HL-60 (cell line): Measurements from ENCODE around the gene LDAH.

Experiments
- DNase-seq, 2 experiments: peaks; one replicate each; pipeline ENCODE4 v3.0.0-alpha.2; 2010 to 2020; ENCODE audit warnings: low read depth in 1 of 2, low spot score in 1 of 2
- H3K27ac ChIP-seq: fragments of 250-450 bp; sonication (Bioruptor Pico); replicated peaks from 2 replicates; pipeline ENCODE4 v1.5.1; 2020; ENCODE audit warnings: mild to moderate bottlenecking, moderate library complexity
- H3K27me3 ChIP-seq: fragments of 250-450 bp; sonication (Bioruptor Pico); 2 replicates; pipeline ENCODE4 v1.5.1; 2021; ENCODE audit warnings: mild to moderate bottlenecking, moderate library complexity; ENCODE audit not compliant: insufficient read depth, poor library complexity, severe bottlenecking
- H3K4me3 ChIP-seq: replicated peaks from 2 replicates; pipeline ENCODE4 v1.5.1; 2011; ENCODE audit warnings: mild to moderate bottlenecking, control low read depth, low read length; ENCODE audit not compliant: insufficient read depth
- CTCF ChIP-seq: IDR thresholded peaks from one replicate; pipeline ENCODE4 v1.5.1; 2011; ENCODE audit warnings: low read length, control low read depth, inconsistent platforms; ENCODE audit not compliant: insufficient read depth
- GABPA ChIP-seq: IDR thresholded peaks from 2 replicates; pipeline ENCODE4 v1.6.1; 2012; ENCODE audit warnings: low read depth
- POLR2AphosphoS5 ChIP-seq: IDR thresholded peaks from 2 replicates; pipeline ENCODE4 v1.6.1; 2012; ENCODE audit warnings: low read depth
- REST ChIP-seq: IDR thresholded peaks from 2 replicates; pipeline ENCODE4 v1.6.1; 2012; ENCODE audit warnings: low read depth; ENCODE audit not compliant: insufficient replicate concordance
- SPI1 ChIP-seq: IDR thresholded peaks from 2 replicates; pipeline ENCODE4 v1.6.1; 2012; ENCODE audit warnings: low read depth, mild to moderate bottlenecking, borderline replicate concordance

The LDAH gene

GRCh38 chr2:20702563-20702962 lies 120.3 kb downstream of the LDAH start:
- no peak for TF ChIP-seq SPI1
- TF ChIP-seq GABPA, result no peak
- TF ChIP-seq POLR2AphosphoS5, result no peak
- Histone ChIP-seq H3K27me3 (no peaks in the 10 kb centered on the region), H3K27ac (no peak overlapping the region), H3K4me3 (no peak overlapping the region)
- DNase-seq, result no peak

GRCh38 chr2:20698916-20699613 lies 123.8 kb downstream of the LDAH start:
- no peak for TF ChIP-seq REST
- no peak for TF ChIP-seq CTCF
- TF ChIP-seq GABPA, result no peak
- no peaks in the 10 kb centered on the region for H3K27me3 ChIP-seq
- H3K4me3 ChIP-seq, result no peak overlapping the region
- H3K27ac ChIP-seq, result peak overlapping the region; percentile 9; the same call in 1 of the 2 replicates
- DNase-seq, result no peak

GRCh38 chr2:20697322-20697934 lies 125.5 kb downstream of the LDAH start:
- no peak for TF ChIP-seq CTCF
- TF ChIP-seq SPI1, result no peak
- TF ChIP-seq GABPA, result no peak
- TF ChIP-seq REST, result no peak
- no peak for TF ChIP-seq POLR2AphosphoS5
- H3K27me3 ChIP-seq, result no peaks in the 10 kb centered on the region

GRCh38 chr2:20696366-20696765 lies 126.5 kb downstream of the LDAH start:
- TF ChIP-seq POLR2AphosphoS5, result no peak
- no peak overlapping the region for H3K27ac ChIP-seq
- H3K4me3 ChIP-seq, result no peak overlapping the region
- no peak for DNase-seq
- no peaks in the 10 kb centered on the region for H3K27me3 ChIP-seq

More at GRCh38 chr2:20697322-20697934, 125.5 kb downstream of the LDAH start:
- no peak for DNase-seq
- Histone ChIP-seq H3K27ac (no peak overlapping the region), H3K4me3 (no peak overlapping the region)

- no peak overlapping the region for H3K4me3 ChIP-seq
- H3K27me3 ChIP-seq, result no peaks in the 10 kb centered on the region
- no peak for DNase-seq
- TF ChIP-seq GABPA (no peak), POLR2AphosphoS5 (no peak), REST (no peak), SPI1 (no peak), CTCF (no peak)
- no peak overlapping the region for H3K27ac ChIP-seq
These were observed 129.6 kb downstream of the LDAH start for GRCh38 chr2:20693317-20693716.
